WERI-Rb-1 (cell line): ENCODE data around the gene EPN2.

ENCODE experiments used
- DNase-seq: peaks from one replicate; pipeline ENCODE4 v3.0.0-alpha.2; 2020
- H3K27ac ChIP-seq: fragments of 250-450 bp; sonication (Bioruptor Pico); 2 replicates; pipeline ENCODE4 v1.5.1; 2020; ENCODE audit warnings: mild to moderate bottlenecking, moderate library complexity
- H3K27me3 ChIP-seq: fragments of 250-450 bp; sonication (Bioruptor Pico); 2 replicates; pipeline ENCODE4 v1.5.1; 2021; ENCODE audit warnings: mild to moderate bottlenecking, low read depth, moderate library complexity; ENCODE audit not compliant: insufficient read depth, severe bottlenecking
- H3K36me3 ChIP-seq: fragments of 250-450 bp; sonication (Bioruptor Pico); 2 replicates; pipeline ENCODE4 v1.5.1; 2020; ENCODE audit warnings: mild to moderate bottlenecking, moderate library complexity
- H3K4me3 ChIP-seq: 2 replicates; pipeline ENCODE4 v1.5.1; 2011; ENCODE audit warnings: low read depth, mild to moderate bottlenecking, control low read depth, low read length
- H3K9me3 ChIP-seq: fragments of 250-450 bp; sonication (Bioruptor Pico); 2 replicates; pipeline ENCODE4 v1.5.1; 2021; ENCODE audit warnings: mild to moderate bottlenecking, moderate library complexity; ENCODE audit not compliant: severe bottlenecking
- TF ChIP-seq, protein P1 (sequence below): IDR thresholded peaks from 2 replicates; pipeline ENCODE4 v1.5.1; 2011; ENCODE audit warnings: low read depth, mild to moderate bottlenecking, control low read depth, inconsistent platforms, low read length

EPN2 gene

GRCh38 chr17:19329839-19330238 is 92.7 kb downstream of the EPN2 start:
- Histone ChIP-seq H3K27ac (no peak overlapping the region), H3K9me3 (peaks cover 6% of the 10 kb centered on the region), H3K4me3 (no peak overlapping the region), H3K36me3 (no peaks in the 10 kb centered on the region), H3K27me3 (no peaks in the 10 kb centered on the region)
- DNase-seq: no peak
- TF ChIP-seq, protein P1, sequence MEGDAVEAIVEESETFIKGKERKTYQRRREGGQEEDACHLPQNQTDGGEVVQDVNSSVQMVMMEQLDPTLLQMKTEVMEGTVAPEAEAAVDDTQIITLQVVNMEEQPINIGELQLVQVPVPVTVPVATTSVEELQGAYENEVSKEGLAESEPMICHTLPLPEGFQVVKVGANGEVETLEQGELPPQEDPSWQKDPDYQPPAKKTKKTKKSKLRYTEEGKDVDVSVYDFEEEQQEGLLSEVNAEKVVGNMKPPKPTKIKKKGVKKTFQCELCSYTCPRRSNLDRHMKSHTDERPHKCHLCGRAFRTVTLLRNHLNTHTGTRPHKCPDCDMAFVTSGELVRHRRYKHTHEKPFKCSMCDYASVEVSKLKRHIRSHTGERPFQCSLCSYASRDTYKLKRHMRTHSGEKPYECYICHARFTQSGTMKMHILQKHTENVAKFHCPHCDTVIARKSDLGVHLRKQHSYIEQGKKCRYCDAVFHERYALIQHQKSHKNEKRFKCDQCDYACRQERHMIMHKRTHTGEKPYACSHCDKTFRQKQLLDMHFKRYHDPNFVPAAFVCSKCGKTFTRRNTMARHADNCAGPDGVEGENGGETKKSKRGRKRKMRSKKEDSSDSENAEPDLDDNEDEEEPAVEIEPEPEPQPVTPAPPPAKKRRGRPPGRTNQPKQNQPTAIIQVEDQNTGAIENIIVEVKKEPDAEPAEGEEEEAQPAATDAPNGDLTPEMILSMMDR: no peak

DNA sequence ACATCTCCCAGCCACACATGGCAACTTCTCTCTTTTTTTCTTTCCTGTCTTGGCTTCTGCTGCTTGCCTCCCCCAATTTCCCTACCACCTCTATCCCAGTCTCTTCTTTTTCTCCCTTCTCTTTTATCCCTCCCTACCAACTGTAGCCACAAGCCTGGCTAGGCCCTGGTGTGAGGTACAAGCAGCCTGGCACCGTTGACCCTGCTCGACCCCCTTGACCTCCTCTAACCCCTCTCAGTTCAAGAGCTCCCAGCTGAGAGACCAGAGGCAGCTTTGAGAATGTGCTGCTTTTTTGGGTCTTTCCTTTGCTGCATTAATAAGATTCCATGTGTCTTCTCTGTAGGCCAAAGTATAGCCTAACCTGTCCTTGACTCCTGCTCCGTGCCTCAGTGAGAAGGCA is 93.1 kb downstream of the EPN2 start:
- Histone ChIP-seq H3K27ac (no peak overlapping the region), H3K27me3 (no peaks in the 10 kb centered on the region)

DNA sequence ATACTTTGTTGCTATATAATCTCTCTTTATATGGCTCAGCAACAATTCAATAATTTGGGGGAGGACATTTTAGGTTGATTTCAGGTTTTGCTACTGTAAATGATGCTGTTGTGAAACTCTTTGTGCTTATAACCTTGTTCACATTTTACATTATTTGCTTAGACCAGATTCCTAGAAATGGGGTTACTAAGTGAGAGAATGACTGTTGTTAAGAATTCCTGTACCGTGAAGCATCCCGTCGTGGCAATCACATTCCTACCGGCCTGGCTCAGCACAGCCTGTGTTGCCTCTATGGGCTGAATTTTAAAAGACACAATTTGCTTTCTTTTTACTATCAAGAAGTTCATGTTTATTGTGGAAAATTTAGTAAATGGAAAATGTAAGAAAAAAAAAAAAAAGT is 94.0 kb downstream of the EPN2 start:
- TF ChIP-seq, protein P1: no peak
- Histone ChIP-seq H3K27ac (no peak overlapping the region), H3K4me3 (no peak overlapping the region), H3K9me3 (peaks cover 1% of the 10 kb centered on the region), H3K27me3 (no peaks in the 10 kb centered on the region), H3K36me3 (no peaks in the 10 kb centered on the region)
- no peak for DNase-seq

More for the DNA sequence above, 93.1 kb downstream of the EPN2 start:
- DNase-seq: no peak
- Histone ChIP-seq H3K4me3 (no peak overlapping the region), H3K36me3 (no peaks in the 10 kb centered on the region), H3K9me3 (peaks cover 6% of the 10 kb centered on the region)
- TF ChIP-seq, protein P1: no peak

DNA sequence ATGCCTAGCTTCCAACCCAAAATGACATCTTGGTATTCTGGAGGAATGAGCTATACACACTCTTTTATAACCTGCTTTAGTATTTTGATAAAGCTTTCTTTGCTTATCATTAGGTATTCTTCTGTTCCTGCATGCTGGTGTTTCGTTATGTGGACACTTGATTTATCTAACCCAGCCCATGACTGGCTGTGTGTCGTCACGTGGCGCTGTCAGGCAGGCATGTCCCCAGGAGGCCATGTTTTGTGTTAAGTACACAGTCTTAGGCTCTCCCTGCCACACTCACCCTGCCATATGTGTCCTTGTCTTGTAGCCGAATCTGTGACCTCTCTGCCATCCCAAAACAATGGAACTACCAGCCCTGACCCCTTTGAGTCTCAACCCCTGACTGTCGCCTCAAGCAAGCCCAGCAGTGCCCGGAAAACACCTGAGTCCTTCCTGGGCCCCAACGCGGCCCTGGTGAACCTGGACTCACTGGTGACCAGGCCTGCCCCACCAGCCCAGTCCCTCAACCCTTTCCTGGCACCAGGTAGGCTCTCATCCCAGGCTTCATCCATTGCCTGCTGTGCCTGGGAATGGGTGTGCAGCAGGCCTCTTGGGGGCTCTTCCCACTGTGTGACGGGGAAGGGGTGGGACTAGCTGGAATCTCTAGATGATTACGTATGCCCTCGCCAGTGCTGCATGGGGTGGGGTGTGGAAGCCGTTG is 94.5 kb downstream of the EPN2 start:
- TF ChIP-seq, protein P1: no peak
- Histone ChIP-seq H3K4me3 (no peak overlapping the region), H3K27me3 (no peaks in the 10 kb centered on the region), H3K9me3 (no peaks in the 10 kb centered on the region), H3K36me3 (no peaks in the 10 kb centered on the region), H3K27ac (no peak overlapping the region)
- no peak for DNase-seq

DNA sequence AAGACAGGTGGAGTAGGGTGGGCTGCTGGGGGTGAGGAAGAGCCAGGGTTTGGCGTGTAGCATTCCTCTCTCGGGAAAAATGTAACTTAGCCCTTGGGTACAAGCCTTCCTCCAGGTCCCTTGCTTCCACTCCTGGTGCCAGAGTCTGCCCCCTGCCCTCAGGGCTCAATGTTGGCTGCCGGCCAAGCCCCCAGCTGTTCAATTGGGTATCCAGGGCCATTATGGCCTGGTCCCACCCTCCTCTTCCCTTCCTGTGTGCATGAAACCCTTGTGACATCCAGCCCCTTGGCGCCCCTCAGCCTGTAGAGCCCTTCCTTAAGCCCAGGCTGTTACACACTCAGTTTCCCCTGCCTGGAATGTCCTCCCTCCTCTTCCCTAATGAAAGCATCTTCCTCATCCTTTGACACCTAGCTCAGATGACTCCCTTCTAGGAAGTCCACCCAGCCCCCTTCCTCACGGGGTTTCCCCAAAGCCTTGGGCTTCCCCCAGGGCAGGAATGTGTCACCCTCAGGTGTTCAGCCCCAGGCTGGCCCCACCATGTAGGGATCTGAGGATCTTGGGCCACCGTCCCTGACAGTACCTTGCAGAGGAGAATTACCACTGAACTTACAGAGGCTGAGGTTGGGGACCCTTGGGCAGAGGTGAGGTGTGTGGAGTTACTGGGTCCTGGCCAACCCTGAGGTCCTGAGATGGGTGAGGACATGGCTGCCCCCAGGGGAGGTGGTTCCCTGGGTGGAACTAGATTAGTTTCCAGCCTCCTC is 95.4 kb downstream of the EPN2 start:
- no peak for DNase-seq
- no peak overlapping the region for H3K27ac ChIP-seq
- TF ChIP-seq, protein P1: no peak
- H3K9me3 ChIP-seq: no peaks in the 10 kb centered on the region
- no peaks in the 10 kb centered on the region for H3K36me3 ChIP-seq
- no peak overlapping the region for H3K4me3 ChIP-seq
- H3K27me3 ChIP-seq: no peaks in the 10 kb centered on the region
